GM18870 (cell line): ENCODE data around the gene TMEM176B.
"Not testable (repeated sequence)": the region's sequence is repeated elsewhere in the genome, so short reads cannot be mapped to it uniquely, and the experiment has no call there.

Source experiments
- ATAC-seq: cut with Tn5 transposase; IDR thresholded peaks from one replicate; pipeline ENCODE4 v1.9.1; 2021; ENCODE audit warnings: moderate library complexity; ENCODE audit not compliant: unreplicated experiment

TMEM176B gene

DNA sequence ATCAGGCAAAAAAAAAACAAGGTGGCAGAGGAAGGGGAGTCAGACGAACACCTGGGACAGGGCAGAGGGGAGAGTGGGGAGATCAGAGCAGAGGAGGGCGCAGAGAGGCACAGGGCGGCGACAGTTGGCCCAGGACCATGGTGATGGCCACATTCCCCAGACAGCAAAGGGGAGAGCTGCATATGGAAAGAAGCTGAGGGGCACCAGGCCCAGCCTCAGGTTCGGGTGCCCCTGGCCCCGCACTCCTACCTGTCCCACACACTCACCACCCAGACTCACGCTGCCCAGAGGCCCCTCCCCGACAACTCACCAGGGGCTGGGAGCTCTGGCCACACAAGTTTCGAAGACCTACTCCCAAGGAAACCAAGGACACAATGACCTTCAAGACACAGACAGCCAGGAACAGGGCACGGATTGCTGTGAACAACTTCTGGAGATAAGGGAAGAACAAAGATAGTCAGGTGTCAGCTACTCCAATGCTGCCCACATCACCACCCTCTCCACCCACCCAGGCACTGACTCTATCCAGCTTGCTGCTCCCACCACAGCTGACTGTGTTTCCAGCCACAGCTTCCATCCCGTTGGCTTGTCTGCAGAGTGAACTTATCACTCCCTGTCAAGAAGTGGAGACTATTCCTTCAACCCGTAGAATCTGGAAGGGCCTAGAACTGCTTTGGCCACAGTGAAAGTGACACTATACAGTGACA lies 8.3 kb downstream of the TMEM176B start:
- ATAC-seq = no peak

DNA sequence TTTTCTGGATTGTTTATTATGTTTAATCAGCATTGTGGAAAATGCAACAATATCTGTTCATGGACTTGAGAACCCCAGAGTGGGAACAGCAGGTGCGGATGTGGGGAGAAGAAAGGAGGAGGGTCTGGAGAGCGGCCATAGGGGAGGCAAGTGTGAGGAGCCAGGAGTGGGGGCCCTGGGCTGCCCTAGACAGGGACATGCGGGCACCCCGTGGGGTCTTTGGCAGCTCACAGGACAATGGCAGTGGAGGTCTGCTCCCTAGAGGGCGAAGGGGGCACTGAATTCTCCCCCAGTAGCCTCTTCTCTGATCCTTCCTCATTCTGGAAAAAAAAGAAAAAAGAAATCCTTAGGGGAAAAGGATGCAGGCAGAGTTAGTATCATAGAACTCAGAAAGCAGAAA lies 8.9 kb downstream of the TMEM176B start:
- no peak for ATAC-seq

DNA sequence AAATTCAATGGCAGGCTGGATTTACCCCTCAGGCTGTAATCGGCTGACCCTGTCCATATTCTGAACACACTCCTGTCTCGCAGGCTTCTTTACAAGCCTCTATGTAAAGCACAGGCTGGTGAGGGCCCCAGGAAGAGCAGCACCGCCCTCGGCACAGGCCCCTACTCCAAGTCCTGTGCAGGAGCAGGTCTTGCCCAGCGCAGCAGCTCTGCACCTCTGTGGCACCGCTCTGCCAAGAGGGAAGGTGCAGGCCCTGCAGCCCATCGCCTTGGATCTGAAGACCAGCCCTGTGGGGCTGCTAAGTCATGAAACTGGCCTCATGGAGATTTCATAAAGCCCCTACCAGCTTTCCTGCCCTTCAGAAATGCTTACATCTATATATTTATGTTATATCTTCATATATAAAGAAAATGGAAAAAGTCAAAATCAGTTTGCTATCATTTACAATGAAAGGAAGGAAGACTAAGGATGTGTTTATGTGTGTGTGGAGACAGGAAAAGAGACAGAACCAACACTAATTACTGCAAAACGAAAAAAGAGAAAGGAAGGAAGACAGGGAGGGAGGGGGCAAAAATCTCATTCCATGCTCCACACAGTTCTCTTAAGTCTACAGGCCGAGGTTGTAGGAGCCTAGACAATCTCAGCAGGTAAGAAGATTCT lies 9.6 kb downstream of the TMEM176B start:
- no peak for ATAC-seq

DNA sequence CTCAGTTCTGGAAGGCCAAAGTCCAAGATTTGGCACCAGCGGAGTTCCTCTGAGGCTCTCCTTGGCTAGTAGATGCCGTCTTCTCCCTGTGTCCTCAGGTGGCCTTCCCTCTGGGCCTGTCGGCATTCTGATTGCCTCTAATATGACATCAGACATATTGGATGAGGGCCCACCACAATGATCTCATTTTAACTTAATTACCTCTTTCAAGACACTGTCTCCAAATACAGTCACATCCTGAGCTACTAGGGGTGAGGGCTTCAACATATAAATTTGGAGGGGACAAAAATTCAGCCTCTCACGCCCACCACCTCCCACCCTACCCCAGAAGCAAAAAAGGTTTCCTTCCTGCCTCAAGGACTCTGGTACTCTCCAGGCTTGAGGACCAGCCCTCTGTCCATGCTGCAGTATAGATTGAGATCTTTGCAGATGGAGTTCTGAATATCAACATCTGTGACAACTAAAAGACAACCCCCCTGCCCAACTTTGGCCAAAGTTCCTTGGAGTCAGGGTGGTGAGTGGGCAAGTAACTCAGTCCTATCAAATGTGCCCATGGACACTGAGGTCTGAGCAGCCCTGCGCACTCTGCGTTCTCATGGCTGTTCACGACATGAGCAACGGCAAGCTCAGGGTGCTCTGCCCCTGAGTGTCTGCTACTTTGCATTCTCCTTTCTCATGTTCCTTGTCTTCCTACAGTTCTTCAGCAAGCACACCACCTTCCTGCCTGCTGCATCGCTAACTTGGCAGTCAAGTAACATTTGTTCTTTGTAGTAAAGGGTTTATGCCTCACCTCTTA lies 11.5 kb downstream of the TMEM176B start:
- no peak for ATAC-seq

DNA sequence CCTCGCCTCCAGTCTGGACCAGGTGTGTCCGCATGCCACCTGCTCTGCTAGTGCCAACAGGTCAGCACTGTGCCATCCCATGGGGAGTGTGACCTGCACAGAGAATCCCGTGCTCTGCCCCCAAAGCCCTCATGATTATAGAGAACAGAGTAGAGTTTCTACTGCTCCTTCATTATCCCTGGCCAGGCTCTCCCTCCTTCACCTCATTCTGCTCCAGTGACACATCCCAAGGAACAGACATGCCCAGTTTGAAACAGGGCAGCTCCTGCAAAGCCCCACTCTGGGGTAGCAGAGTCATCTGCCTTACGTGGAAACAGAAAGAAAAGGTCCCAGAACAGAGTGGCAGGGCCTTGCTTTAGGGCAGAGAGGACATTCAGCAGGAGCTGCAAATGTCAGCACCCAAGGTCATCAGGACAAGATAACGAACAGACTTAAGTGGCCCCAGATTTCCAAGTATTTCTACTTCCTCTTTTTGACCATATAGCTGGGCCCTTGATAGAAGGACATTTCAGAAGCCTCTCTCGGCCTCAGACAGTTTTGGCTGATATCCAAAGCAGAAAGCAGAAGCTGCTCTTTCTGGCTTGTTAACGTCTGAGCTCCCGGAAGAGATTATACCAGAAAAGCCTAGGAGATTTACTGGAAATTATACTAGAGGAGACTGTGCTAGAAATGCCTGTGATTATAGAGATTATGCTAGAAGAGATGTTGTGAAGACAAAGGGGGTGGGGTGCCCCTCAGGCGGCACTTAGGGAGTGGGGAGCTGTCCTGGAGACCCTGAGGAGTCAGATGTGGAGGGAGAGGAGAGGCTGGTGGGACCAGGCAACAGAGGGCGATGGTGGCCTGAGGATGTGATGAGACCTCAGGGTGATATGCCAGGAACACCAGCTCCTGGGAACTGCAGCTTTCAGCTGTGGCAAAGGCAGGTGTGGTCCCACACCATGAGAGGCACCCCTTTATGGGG lies 12.6 kb downstream of the TMEM176B start:
- no peak for ATAC-seq

DNA sequence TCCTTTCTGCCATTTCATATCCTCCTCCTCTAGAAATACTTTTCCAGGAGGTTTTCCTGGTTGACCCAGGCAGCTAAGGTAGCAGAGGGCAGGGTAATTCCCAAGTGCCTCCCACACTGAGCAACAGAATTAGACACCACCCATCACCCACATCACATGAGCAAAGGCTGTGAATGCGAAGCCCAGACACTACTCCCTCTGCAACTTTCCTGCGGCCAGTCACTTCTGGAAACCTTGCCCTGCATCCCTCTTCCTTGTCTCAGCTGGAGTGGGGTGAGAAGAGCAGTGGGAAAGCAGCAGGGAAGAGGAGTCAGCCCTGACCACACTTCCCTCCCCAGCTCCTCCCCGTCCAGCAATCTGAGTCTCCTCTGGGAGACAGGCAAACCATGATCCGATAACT lies 15.2 kb downstream of the TMEM176B start:
- ATAC-seq = no peak

DNA sequence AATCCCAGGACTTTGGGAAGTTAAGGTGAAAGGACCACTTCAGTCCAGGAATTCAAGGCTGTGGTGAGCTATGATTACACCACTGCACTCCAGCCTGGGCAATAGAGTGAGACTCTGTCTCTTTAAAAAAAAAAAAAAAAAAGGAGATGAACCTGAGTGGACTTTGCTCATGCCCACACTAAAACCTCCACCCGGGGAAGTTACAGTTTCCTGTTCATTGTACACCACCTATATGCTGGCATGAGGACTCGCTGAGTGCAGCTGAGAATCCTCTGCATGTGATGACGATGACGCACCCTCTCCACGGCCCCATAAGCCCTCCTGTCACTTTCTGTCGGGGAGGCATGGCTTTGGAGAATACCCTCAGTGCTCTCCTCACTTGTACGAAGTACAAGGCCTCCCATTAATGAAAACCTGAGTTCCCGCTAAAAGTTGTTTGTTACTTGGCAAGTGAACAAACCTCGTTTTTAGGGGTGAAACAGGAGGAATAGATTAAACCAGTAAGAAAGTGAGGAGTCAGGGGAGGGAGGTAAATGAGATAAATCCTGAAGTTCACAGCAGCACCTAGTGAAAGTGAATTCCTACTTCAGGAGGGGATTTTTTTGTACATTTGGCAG lies 15.9 kb downstream of the TMEM176B start:
- no peak for ATAC-seq

DNA sequence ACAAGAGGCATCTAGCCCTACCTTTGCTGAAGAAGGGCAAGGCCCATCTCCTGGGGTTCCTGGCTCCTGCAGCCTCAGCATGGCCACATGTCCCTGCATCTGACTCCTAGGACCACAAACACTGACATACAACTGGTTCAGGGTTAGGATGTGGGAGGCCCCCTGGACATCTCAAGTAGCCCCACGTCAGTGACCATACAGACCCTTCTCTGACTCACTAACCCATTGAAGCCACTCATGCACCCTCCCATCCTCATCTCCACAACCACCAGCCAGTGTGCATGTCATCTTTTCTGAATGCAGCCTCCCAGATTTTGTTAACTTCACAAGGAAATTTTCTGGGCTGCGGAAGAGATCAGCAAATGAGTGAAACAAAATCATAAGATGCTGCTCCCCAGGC lies 18.2 kb downstream of the TMEM176B start:
- ATAC-seq = no peak

DNA sequence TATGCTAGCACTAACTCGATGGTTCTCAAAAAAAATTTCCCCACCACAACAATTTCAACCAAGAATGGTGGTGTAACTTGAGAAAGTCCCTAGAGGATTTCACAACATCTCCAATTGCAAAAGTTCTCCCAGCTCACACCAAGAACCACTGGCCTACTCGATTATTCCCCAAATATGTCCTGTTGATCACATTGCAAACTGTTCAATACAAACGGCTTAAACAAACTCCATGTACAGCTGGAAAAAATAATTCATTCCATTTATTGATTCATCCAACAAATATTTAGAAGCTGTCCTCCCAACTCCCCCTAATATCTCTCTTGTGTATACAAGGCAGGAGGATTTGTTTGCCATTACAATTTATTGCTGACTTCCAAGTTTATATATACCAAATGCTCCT lies 19.1 kb downstream of the TMEM176B start:
- ATAC-seq = no peak

DNA sequence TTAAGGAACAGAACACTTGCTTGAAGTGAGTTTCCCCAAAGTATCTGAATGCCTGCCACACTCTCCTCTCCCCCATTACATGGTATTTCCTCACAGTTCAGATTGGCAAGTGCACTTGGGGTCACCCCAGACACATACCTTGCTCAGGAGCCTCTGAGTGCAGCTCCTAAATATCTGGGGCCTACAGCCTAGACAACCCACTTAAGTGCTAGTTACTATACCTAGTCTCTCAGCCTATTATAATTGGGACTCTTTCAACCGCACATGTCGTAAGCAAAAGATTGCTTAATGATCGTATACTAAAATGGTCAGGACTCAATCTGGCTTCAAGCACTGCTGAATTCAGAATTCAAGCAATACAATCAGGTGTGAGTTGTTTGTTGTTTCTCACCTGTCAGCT lies 19.9 kb downstream of the TMEM176B start:
- no peak for ATAC-seq

DNA sequence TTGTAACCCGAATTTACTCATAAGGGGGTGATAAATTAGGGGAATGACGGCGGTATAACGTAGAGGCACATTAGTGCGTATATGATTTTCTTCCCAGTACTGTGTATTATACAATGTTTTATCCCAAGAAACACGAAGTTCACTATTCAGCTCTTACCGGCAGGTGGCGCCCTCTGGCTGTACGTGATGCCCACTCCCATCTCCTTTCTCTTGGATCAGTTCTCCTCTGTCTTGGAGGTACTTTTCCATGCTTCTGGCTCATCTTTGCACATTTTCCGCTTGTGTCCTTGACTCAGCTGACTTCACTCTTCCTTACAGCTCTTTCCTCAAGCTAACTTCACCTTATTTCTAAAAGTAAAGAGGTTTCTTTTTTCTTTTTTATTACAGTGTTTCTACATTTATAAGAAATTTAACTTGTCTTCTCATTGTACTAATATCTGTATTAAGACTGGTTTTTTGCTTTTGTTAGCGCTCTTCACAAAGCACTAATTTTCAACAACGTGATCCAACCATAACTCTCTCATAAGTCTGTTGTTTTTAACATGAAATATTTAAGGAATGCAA lies 21.3 kb downstream of the TMEM176B start:
- ATAC-seq = no peak

DNA sequence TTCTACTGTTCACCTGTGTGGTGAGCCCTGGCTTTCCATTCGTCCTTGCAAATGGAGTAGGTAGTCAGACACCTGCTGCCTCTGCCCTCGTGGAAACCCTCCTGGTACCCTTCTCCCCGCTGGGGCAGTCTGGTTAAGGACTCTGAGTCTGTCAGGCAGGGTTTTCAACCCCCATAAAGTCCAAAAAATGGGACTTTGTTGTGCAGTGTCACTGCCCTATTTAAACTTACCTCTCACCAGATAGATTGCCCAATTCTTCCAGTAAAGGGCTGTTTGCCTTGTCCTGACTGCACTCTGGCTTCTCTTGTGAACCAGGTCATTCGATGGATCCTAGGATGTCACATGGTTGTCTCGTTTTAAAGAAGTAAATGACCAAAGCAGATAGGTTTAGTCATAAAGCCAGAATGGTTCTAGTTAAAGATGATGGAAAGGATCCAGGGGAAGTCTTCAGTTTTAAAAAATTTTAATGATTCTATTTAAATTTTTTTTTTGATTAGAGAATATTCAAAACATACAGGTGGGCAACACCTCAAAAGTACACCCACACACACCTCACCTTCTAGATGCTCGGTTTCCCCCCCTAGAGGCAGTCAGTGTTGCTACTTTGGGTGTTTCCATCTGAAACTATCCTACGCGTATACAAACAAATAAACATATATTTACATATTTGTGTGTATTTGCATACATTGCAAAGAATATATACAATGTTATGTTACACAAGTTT lies 22.0 kb downstream of the TMEM176B start:
- ATAC-seq = no peak

DNA sequence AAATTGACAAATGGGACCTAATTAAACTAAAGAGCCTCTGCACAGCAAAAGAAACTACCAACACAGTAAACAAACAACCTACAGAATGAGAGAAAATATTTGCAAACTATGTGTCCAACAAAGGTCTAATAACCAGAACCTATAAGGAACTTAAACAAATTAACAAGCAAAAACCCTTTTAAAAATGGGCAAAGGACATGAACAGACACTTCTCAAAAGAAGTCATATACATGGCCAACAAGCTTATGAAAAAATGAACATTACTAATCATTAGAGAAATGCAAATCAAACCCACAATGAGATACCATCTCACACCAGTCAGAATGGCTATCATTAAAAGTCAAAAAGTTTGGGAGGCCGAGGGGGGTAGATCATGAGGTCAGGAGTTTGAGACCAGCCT lies 26.0 kb downstream of the TMEM176B start:
- not testable (repeated sequence) for ATAC-seq

DNA sequence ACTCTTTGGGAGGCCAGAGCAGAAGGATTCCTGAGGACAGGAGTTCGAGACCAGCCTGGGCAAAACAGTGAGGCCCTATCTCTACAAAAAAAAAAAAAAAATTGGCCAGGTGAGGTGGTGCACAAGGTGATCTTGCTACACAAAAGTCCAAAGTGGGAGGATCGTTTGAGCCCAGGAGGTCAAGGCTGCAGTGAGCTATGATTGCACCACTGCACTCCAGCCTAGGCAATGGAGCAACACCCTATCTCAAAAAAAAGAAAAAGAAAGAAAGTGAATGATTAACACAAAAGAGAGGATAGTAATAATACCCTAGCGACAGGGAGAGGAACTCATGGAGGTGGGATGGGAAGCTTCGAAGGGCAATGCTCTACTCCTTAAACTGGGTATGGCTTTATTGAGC lies 30.4 kb downstream of the TMEM176B start:
- no peak for ATAC-seq

DNA sequence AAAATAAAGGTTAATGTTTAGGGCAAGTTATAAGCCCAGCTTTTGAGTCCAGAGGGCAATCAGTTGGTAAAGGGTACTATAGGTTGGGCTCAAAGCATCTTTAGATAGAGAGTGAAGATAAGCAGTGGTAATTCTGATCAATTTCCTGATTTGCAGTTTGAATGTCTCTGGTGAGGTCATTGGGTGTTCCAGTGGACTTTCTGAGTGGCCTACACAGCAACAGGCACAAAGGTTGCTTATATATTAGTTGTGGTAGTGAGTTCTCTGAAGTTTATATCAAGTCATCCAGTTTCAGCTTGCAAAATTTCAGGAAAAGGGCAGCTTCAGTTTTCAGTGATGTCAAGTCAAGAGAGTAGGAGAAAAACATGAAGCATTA lies 33.8 kb downstream of the TMEM176B start:
- no peak for ATAC-seq

DNA sequence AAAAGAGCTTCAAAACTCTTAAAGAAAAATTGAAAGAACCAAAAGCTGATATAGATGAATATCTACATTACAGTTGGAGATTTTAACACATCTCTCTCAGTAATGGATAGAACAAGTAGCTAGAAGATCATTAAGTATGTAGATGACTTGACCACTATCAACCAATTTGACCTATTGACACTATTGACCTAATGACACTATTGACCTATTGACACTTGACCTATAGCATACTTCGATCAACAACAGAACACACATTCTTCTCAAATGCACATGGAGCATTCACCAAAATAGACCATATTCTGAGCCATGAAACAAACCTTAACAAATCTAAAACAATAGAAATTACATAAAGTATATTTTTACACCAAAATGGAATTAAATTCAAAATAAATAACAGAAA lies 40.7 kb downstream of the TMEM176B start:
- no peak for ATAC-seq

DNA sequence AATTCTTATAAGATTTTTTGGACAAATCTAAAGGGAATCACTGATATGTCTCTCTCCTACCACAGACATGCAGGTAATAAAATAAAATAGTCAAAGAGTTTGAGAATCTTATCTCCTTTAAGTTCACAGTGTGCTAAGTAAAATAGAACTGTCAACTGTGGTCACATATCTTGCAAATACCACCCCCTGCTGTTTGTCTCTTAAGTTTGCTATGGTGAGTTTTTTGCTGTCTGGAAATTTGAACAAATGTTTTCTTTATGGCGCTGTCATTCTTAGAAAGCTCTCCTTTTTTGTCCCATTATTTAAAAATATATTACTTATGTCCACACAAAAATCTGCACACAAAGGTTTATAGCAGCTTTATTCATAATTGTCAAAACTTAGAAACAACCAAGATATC lies 43.3 kb downstream of the TMEM176B start:
- ATAC-seq = no peak

DNA sequence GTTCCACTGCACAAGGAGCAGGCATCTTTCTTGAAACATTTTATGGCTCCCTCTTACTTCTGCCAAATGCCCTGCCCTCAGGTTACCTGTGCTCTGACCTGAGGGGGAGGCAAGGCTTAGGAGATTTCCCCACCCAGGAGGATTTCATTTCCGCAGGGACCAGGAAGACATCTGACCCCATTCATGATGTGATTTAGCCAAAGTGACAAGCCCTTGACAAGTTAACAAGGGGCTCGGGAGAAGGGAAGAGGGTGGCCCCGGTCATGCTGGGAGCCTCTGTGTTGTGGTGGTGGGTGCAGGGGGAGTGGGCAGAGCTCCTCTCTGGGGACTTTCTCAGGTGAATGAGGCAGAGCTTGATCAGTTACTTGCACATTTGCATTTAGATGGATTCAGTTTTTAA lies 44.0 kb downstream of the TMEM176B start:
- no peak for ATAC-seq

DNA sequence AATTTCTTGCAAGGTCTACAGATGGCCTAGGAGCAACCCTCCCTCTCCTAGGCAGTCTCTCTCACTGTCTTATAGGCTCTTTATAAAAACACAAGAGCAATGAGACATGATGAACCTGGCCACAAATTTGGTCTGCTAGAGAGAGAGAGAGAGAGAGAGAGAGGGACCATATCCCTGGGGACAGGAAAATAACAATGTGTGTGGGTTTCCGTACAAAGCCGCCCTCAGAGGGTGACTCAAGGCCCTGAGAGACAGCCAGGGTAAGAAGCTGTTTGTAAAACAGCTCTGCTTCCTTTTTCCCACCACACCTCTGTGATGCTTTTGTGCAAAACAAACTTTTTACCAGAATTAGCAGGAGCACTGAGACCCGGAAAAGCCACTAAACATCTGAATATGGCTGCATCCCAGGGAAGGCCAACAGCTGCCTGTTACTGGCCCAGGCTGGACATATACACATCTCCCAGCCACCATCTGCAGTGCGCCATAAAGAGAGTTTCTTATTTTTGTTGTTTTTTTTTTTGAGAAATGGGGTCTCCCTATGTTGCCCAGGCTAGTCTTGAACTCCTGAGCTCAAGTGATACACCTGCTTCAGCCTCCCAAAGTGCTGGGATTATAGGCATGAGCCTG lies 44.6 kb downstream of the TMEM176B start:
- ATAC-seq = no peak
